K562 (cell line): ENCODE data around the gene STX2. TPM values are rescaled to one million over a fixed set of nuclear protein-coding genes. Genes with fewer than 3 reads are reported as not detected.

Source experiments
- CAMTA2 ChIP-seq: fragments of 250-450 bp; sonication (Bioruptor Pico); conservative IDR thresholded peaks from 2 replicates; pipeline ENCODE4 v1.5.1; 2022
- DIDO1 ChIP-seq: fragments of 450-650 bp; IDR thresholded peaks from 2 replicates; pipeline ENCODE4 v1.6.1; 2016; ENCODE audit warnings: low read depth, missing biosample characterization, missing genetic modification characterization
- FOXK1 ChIP-seq: sonication (generic); formaldehyde crosslinking; IDR thresholded peaks from 2 replicates; pipeline ENCODE4 v1.8.0; 2022; ENCODE audit warnings: missing genetic modification reagents, mild to moderate bottlenecking, borderline replicate concordance
- KHSRP ChIP-seq: fragments of 450-650 bp; IDR thresholded peaks from 2 replicates; pipeline ENCODE4 v1.6.1; 2017
- MTA3 ChIP-seq: fragments of 450-650 bp; formaldehyde crosslinking; IDR thresholded peaks from 2 replicates; pipeline ENCODE4 v1.6.1; 2017; ENCODE audit warnings: mild to moderate bottlenecking, borderline replicate concordance
- POLR3G ChIP-seq: IDR thresholded peaks from 2 replicates; pipeline ENCODE4 v1.6.1; 2011; ENCODE audit not compliant: insufficient read length, insufficient replicate concordance; ENCODE audit errors: extremely low read depth
- RERE ChIP-seq: sonication (generic); formaldehyde crosslinking; IDR thresholded peaks from 2 replicates; pipeline ENCODE4 v1.8.0; 2023; ENCODE audit warnings: missing genetic modification reagents, mild to moderate bottlenecking, borderline replicate concordance
- SNAPC5 ChIP-seq: fragments of 250-450 bp; sonication (Bioruptor Pico); IDR thresholded peaks from 2 replicates; pipeline ENCODE4 v1.8.0; 2021; ENCODE audit warnings: moderate library complexity, mild to moderate bottlenecking, inconsistent platforms
- TBP ChIP-seq: optimal IDR thresholded peaks from 2 replicates; pipeline ENCODE3; 2011; ENCODE audit warnings: low read depth, low read length, improper control_type of control experiment
- U2AF2 ChIP-seq: fragments of 200-400 bp; formaldehyde crosslinking; optimal IDR thresholded peaks from 2 replicates; pipeline ENCODE3; 2017; ENCODE audit warnings: low read depth, mild to moderate bottlenecking, low read length
- ZKSCAN1 ChIP-seq: fragments of 150-350 bp; IDR thresholded peaks from 2 replicates; pipeline ENCODE4 v1.6.1; 2016; ENCODE audit warnings: low read depth, low read length
- polyA plus RNA-seq, 8 experiments: library from polyadenylated mRNA; depleted of rRNA in 4 of 8; stranded (reverse) in 5 of 8; unstranded in 3 of 8; fragments of >200 nt; fragmentation: Nextera tagmentation in 2 of 8; fragmentation: Illumina TruSeq in 1 of 8; extraction: Ambion mirVana in 2 of 8; extraction: Trizol in 1 of 8; gene quantifications; 2 replicates each; pipeline versions ENCODE4 v1.2.1 to v1.2.3, GENCODE V29; 2011 to 2014; ENCODE audit warnings: inconsistent platforms in 1 of 8, missing spikeins in 1 of 8
- total RNA-seq, 7 experiments: library from RNA; depleted of rRNA in 6 of 7; stranded (reverse); fragments of >200 nt in 6 of 7; fragmentation: Illumina TruSeq in 2 of 7; extraction: Trizol in 2 of 7; gene quantifications; 2 replicates each; pipeline versions ENCODE4 v1.2.1 to v1.2.3, GENCODE V29; 2011 to 2021; ENCODE audit warnings: low replicate concordance in 1 of 7
- TF ChIP-seq, protein P1 (sequence below), 2 experiments: fragments of 450-650 bp; IDR thresholded peaks; 2 replicates each; pipeline ENCODE4 v1.6.1; 2016; ENCODE audit warnings: mild to moderate bottlenecking in 2 of 2, borderline replicate concordance in 1 of 2, low read depth in 1 of 2, moderate library complexity in 1 of 2
- TF ChIP-seq, protein P2 (sequence below): fragments of 450-650 bp; formaldehyde crosslinking; IDR thresholded peaks from 2 replicates; pipeline ENCODE4 v1.4.0; 2020; ENCODE audit warnings: mild to moderate bottlenecking, mixed read lengths

Gene STX2
- total and polyA plus RNA-seq, 9 of the 15 experiments (the other 6 are each of a cell fraction or from before 2014, with no cell fraction given): 22.2 to 54.6 (median 30.8) TPM

DNA sequence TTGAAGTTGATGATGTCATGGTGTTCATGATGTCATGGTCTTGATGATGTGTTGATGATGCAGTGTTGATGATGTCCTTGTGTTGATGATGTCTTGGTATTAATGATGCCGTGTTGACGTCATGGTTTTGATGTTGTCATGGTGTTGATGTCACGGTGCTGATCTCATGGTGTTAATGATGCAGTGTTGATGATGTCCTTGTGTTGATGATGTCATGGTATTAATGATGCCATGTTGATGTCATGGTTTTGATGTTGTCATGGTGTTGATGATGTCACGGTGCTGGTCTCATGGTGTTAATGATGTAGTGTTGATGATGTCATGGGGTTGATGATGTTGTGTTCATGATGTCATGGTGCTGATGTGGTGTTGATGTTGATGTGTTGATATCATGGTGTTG, 75.0 kb downstream of the STX2 start (continued):
- TF ChIP-seq, protein P1, sequence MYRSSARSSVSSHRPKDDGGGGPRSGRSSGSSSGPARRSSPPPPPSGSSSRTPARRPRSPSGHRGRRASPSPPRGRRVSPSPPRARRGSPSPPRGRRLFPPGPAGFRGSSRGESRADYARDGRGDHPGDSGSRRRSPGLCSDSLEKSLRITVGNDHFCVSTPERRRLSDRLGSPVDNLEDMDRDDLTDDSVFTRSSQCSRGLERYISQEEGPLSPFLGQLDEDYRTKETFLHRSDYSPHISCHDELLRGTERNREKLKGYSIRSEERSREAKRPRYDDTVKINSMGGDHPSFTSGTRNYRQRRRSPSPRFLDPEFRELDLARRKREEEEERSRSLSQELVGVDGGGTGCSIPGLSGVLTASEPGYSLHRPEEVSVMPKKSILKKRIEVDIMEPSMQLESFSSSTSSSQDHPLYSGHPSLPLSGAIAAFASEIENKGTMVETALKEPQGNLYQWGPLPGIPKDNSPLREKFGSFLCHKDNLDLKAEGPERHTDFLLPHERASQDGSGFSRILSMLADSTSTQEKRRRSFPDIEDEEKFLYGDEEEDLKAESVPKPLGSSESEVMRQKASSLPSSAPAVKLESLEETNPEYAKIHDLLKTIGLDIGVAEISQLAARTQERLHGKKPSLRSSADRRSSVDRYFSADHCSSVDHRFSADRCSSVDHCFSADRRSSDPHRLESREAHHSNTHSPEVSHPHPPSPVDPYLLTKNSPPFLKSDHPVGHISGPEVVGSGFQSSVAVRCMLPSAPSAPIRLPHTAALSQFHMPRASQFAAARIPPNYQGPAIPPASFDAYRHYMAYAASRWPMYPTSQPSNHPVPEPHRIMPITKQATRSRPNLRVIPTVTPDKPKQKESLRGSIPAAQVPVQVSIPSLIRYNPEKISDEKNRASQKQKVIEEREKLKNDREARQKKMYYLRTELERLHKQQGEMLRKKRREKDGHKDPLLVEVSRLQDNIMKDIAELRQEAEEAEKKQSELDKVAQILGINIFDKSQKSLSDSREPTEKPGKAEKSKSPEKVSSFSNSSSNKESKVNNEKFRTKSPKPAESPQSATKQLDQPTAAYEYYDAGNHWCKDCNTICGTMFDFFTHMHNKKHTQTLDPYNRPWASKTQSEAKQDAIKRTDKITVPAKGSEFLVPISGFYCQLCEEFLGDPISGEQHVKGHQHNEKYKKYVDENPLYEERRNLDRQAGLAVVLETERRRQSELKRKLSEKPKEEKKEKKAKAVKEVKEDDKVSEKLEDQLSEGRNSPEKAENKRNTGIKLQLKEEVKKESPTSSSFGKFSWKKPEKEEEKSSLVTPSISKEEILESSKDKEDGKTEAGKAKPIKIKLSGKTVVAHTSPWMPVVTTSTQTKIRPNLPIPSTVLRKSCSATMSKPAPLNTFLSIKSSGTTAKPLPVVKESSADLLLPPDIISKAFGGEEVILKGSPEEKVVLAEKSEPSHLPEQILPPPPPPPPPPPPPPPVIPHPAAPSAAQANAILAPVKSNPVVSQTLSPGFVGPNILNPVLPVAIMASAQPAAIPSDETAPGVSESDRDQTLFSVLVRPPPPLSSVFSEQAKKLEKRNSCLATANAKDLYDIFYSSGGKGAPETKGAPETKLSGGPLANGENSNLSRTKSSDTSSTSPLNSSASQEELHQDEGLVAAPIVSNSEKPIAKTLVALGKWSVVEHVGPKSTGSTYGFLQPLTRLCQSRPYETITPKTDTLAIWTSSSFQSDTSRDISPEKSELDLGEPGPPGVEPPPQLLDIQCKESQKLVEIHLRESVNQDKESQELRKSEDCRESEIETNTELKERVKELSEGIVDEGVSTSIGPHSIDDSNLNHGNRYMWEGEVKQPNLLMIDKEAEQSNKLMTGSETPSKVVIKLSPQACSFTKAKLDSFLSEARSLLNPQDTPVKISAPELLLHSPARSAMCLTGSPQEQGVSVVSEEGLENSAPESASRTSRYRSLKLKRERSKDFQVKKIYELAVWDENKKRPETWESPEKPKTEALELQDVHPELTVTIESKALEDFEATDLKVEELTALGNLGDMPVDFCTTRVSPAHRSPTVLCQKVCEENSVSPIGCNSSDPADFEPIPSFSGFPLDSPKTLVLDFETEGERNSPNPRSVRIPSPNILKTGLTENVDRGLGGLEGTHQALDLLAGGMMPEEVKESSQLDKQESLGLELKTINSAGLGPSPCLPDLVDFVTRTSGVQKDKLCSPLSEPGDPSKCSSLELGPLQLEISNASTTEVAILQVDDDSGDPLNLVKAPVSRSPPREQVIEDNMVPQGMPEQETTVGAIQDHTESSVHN (IDR thresholded peaks at IDR 0.05; ENCODE audit: borderline replicate concordance in 1 of 2, low read depth in 1 of 2): peak in 1 of 2 experiments; percentile 8; a peak in 1 of 4 replicates
- no peak for TF ChIP-seq SNAPC5 (CRISPR knock-in tag)
- TF ChIP-seq KHSRP: peak; percentile 69
- TF ChIP-seq RERE (CRISPR knock-in tag): no peak
- TF ChIP-seq MTA3: no peak; the same call in 1 of the 2 replicates
- TF ChIP-seq ZKSCAN1: no peak
- TF ChIP-seq U2AF2: no peak
- TF ChIP-seq TBP: no peak
- 0 out of 2 replicates have a peak, but pooled peaks have one; percentile 22 for TF ChIP-seq DIDO1 (tag)
- TF ChIP-seq, protein P2, sequence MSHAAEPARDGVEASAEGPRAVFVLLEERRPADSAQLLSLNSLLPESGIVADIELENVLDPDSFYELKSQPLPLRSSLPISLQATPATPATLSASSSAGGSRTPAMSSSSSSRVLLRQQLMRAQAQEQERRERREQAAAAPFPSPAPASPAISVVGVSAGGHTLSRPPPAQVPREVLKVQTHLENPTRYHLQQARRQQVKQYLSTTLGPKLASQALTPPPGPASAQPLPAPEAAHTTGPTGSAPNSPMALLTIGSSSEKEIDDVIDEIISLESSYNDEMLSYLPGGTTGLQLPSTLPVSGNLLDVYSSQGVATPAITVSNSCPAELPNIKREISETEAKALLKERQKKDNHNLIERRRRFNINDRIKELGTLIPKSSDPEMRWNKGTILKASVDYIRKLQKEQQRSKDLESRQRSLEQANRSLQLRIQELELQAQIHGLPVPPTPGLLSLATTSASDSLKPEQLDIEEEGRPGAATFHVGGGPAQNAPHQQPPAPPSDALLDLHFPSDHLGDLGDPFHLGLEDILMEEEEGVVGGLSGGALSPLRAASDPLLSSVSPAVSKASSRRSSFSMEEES: no peak
- no peak for TF ChIP-seq POLR3G
- no peak; the same call in 1 of the 2 replicates for TF ChIP-seq FOXK1 (CRISPR knock-in tag)
- no peak for TF ChIP-seq CAMTA2 (CRISPR knock-in tag)
